WERI-Rb-1 (cell line): ENCODE data around the gene PPP6R1.

ENCODE experiments used
- DNase-seq: peaks from one replicate; pipeline ENCODE4 v3.0.0-alpha.2; 2020
- H3K27ac ChIP-seq: fragments of 250-450 bp; sonication (Bioruptor Pico); 2 replicates; pipeline ENCODE4 v1.5.1; 2020; ENCODE audit warnings: mild to moderate bottlenecking, moderate library complexity
- H3K27me3 ChIP-seq: fragments of 250-450 bp; sonication (Bioruptor Pico); 2 replicates; pipeline ENCODE4 v1.5.1; 2021; ENCODE audit warnings: mild to moderate bottlenecking, low read depth, moderate library complexity; ENCODE audit not compliant: insufficient read depth, severe bottlenecking
- H3K36me3 ChIP-seq: fragments of 250-450 bp; sonication (Bioruptor Pico); 2 replicates; pipeline ENCODE4 v1.5.1; 2020; ENCODE audit warnings: mild to moderate bottlenecking, moderate library complexity
- H3K4me3 ChIP-seq: 2 replicates; pipeline ENCODE4 v1.5.1; 2011; ENCODE audit warnings: low read depth, mild to moderate bottlenecking, control low read depth, low read length
- H3K9me3 ChIP-seq: fragments of 250-450 bp; sonication (Bioruptor Pico); 2 replicates; pipeline ENCODE4 v1.5.1; 2021; ENCODE audit warnings: mild to moderate bottlenecking, moderate library complexity; ENCODE audit not compliant: severe bottlenecking
- CTCF ChIP-seq: IDR thresholded peaks from 2 replicates; pipeline ENCODE4 v1.5.1; 2011; ENCODE audit warnings: low read depth, mild to moderate bottlenecking, control low read depth, inconsistent platforms, low read length

PPP6R1 gene

GRCh38 chr19:55285229-55285890 is 26.5 kb upstream of the PPP6R1 start:
- H3K36me3 ChIP-seq: peaks cover 25% of the 10 kb centered on the region
- H3K27me3 ChIP-seq: no peaks in the 10 kb centered on the region
- TF ChIP-seq CTCF: no peak
- DNase-seq: no peak
- H3K9me3 ChIP-seq: no peaks in the 10 kb centered on the region
- H3K27ac ChIP-seq: no peak overlapping the region
- no peak overlapping the region for H3K4me3 ChIP-seq

DNA sequence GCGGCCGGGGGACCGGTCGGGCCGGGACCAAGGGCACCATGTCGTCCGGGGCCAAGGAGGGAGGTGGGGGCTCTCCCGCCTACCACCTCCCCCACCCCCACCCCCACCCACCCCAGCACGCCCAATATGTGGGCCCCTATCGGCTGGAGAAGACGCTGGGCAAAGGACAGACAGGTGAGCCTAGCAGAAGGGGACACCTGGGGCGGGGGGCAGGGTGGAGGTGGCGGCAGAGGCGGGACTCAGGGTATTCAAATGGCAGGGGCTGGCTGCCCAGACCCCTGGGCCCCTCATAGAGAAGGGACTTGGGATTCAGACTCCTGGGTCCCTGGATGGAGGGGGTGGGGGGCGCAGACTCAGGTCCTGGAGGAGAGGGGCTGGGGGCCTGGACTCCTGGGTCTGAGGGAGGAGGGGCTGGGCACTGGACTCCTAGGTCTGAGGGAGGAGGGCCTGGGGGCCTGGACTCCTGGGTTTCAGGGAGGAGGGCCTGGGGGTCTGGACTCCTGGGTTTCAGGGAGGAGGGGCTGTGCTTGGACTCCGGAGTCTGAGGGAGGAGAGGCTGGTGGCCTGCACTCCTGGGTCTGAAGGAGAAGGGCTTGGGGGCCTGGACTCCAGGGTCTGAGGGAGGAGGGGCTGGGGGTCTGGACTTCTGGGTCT is 25.7 kb upstream of the PPP6R1 start:
- Histone ChIP-seq H3K36me3 (peaks cover 20% of the 10 kb centered on the region), H3K27me3 (no peaks in the 10 kb centered on the region), H3K4me3 (peak overlapping the region; percentile 42), H3K27ac (no peak overlapping the region; the same call in 1 of the 2 replicates), H3K9me3 (no peaks in the 10 kb centered on the region)
- no peak for DNase-seq
- TF ChIP-seq CTCF: no peak

DNA sequence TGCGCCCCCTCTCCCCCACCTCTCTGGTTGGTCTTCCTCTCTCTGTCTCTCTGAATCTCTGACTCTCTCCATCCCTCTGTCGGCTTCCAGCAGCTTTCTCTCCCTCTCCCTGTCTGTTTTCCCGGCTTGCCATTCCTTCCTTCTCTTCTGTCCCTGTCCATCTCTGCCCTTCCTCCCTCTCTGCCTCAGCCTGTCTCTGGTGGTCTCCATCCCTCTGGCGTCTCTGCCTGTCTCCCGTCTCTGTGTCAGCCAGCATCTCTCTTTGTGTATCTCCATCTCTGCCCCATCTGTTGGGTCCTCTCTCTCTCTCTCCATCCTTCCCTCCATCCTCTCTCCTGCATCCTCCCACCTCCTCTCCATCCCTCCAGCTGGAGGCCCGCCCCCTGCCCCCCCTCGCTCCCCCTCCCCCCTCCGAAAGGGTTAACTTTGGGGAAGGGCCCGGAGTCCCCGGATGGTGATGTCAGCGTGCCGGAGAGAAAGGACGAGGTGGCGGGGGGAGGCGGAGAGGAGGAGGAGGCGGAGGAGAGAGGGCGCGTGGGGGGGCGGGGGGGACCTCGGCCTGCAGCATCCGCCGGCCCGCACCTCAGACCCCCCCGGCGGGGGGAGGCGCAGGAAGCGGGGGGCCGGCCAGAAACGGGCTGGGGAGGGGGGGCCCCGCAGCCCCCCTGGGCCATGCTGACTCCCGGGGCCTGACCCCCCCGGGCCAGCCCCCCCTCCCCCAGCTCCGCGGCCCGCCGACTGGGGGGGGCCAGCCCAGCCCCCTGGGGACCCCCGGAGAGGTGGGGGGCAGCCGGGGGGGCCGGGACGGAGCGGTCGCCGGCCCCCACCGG is 24.9 kb upstream of the PPP6R1 start, which contains the start of gene BRSK1:
Gene BRSK1, plus strand, starts transcription at position 450 of the 830 bp plus-strand sequence. CDS start 446 bp downstream, outside the sequence.
- TF ChIP-seq CTCF: no peak
- Histone ChIP-seq H3K27ac (peak within 1 kb of the TSS; percentile 48; the same call in 1 of the 2 replicates), H3K27me3 (no peaks in the 10 kb centered on the region), H3K4me3 (peak within 1 kb of the TSS; percentile 42), H3K9me3 (no peaks in the 10 kb centered on the region), H3K36me3 (peaks cover 15% of the 10 kb centered on the region)
- DNase-seq: peak; percentile 86

GRCh38 chr19:55279770-55280643 is 21.2 kb upstream of the PPP6R1 start, which contains the start of gene HSPBP1:
TSS of gene HSPBP1 (minus strand) at chr19:55280110. CDS start at chr19:55279608, 502 bp downstream.
- H3K36me3 ChIP-seq: peaks cover 24% of the 10 kb centered on the region
- H3K27me3 ChIP-seq: no peaks in the 10 kb centered on the region
- H3K27ac ChIP-seq: peak within 1 kb of the TSS; percentile 70
- no peaks in the 10 kb centered on the region for H3K9me3 ChIP-seq
- peak; percentile 97 for DNase-seq
- TF ChIP-seq CTCF: no peak
- peak within 1 kb of the TSS; percentile 62 for H3K4me3 ChIP-seq

- TF ChIP-seq CTCF: no peak
- Histone ChIP-seq H3K27me3 (no peaks in the 10 kb centered on the region), H3K9me3 (no peaks in the 10 kb centered on the region), H3K36me3 (peaks cover 29% of the 10 kb centered on the region), H3K4me3 (peak overlapping the region; percentile 62), H3K27ac (peak overlapping the region; percentile 70)
- no peak for DNase-seq
Observed at GRCh38 chr19:55279340-55279739, 20.5 kb upstream of the PPP6R1 start.
